ENCODE data around the gene CDC42BPB.

Gene CDC42BPB

DNA sequence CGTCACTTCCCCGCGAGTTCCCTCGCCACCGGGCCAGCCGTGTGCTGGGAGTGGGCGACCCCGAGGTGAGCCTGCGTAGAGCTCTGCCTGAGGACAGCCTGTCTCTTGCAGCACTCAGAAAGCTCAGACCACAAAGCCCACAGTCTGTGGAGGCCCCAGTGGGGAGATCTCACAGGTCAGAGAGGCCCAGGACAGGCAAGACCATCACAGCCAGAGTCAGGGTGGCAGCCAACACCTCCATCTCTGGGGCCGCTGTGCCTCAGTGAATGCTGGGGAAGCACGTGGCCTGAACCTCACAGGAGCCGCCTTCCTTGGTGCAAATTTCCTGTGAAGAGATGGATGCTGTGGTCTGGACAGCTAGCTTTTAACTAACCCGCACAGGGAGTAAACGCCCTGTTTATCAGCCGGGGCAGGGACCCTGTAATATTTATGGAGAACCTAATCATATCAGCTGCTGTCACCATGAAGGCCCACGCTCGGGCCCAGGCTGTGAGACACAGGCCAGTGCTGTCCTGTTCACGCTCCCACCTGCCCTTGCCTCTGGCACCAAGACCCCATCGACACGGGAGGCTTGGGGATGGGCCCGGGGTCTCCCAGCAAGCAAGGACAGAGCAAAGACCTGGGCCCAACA lies 56.9 kb downstream of the CDC42BPB start:
- in situ Hi-C loops (cut with HindIII; ENCODE audit: low sequenced_read_pairs) = no loop called here

DNA sequence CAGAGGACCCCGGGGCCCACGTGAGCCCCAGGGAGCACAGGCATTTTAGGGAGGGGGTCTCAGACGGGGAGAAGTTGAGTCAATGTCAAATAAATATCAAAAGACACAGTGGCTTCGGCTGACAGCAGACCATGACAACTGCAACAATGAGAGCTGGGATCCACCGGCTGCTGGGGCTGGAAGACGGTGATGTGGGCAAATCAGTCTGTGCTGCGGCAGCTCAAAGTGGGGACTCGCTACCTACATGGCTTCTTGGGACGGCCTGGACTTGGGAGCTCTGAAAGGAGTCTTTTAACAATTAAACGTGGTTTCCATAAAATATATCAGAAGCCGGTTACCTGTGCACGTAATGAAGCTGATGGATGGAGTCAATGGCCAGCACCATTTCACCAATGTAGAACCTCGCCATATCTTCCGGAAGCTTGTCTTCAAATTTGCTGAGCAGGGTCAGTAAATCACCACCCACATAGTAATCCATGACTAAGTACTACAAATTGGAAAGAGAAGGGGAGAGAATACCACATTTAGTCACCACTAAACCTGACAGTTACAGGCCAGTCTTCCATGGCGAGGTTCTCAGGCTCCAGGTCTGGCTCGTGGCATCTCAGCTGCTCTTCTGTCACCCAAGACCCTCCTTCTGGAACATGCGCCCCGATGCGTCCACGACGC lies 58.0 kb downstream of the CDC42BPB start:
- in situ Hi-C loops (cut with HindIII; ENCODE audit: low sequenced_read_pairs) = no loop called here

DNA sequence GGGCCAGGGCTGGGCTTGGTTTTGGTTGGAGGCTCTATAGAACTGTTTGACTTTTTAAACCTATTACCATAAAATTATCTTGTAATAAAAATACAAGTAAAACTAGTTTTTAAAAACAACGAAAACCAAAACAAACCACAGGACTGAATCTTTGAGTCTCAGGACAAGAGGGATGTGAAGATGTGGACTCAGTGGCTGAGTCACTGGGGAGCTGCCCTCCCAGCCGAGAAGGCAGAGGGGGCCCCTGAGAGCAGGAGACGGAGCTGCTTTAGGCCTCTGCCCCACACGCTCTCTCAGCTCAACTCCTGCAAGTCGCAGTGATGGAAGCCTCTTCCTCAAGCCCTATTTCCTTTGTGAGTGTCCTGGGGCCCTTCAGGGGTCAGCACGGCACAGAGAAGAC lies 59.0 kb downstream of the CDC42BPB start:
- in situ Hi-C loops (cut with HindIII; ENCODE audit: low sequenced_read_pairs) = no loop called here

DNA sequence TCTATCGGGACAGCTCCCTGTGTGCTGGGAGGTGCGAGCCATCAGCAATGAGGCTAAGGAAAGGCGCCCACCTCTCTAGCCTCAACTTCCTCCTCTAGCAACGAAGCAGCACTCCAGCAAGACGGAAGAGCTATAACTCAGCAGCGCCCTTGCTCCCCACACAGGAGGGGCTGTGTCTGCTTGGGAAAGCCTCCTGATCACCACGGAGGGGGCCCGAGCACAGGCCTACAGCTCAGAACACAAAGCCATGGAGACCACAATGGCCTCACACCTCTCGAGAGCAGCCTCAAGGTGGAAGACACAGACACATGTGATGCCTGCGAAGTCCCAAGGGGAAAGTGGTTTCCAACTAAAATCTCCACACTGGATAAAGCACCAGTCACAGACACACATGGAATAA lies 60.4 kb downstream of the CDC42BPB start:
- in situ Hi-C loops (cut with HindIII; ENCODE audit: low sequenced_read_pairs) = no loop called here

DNA sequence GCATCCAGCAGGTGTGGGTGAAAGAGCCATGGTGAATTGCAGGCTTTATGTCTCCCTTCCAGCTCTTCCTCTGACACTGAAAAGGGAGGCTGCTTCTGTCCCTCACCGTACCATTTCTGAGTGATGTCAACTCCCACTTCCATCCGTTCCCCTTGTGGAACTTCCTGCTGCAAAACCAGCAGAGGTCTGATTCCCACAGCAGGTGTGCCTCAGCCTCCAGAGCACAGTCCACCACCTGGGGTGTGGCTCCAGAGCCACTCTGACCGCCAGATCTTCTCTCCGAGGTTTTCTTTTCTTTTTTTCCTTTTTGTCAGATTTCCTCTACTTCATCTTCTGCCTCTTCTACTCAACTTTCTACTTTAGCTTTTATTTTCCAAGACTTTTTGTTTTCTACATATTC lies 62.7 kb downstream of the CDC42BPB start:
- in situ Hi-C loops (cut with HindIII; ENCODE audit: low sequenced_read_pairs) = no loop called here

DNA sequence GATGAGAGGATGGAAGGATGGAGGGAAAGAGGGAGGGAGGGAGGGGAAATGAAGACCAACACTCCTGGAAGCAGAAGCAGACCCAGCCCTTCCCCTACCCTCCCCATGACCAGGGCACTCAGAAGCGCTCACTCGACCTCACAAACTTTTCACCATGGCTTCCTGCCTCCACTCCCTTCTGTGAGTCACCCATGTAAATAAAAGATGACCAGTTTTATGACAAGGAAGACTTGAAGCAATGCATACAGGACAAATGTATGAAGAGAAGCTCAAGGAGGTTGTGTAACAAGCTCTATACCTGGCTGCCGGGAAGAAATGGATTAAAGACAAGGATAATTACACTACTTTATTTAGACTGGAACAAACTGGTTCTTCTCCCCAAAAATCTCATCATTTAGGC lies 63.8 kb downstream of the CDC42BPB start:
- in situ Hi-C loops (cut with HindIII; ENCODE audit: low sequenced_read_pairs) = no loop called here

DNA sequence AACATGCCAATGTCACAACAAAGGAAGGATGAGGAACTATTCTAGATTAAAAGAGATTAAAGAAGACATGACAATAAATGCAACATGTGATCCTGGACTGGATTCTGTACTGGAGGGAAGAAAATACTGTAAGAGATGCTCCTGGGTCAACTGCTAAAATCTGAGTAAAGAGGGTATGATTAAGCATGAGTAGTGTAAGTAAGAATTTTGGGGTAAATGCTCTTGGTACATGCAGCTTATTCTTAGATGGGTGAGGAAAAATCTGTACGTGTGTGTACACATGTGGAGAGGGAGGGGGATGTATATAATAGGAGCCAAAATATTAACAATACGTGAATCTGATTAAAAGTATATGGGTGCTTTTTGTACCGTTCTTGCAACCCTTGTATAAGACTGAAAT lies 66.0 kb downstream of the CDC42BPB start:
- in situ Hi-C loops (cut with HindIII; ENCODE audit: low sequenced_read_pairs) = no loop called here

DNA sequence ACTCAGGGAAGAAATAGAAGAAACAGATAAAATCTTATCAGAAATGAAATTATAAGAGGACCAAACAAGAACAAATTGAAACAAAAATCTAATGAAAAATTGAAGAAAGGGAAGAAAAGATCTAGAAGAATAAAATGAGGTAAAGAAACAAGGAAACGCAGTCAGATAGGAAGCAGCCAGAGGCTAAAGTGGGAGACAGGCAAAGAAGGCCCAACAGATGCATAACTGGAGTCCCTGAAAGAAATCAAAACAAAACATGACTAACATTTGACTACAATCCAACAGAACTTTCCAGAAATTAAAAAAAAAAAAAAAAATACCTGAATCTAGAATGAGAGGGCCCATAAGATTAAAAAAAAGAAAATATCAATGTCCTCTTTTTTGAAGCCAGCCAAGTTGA lies 69.3 kb downstream of the CDC42BPB start:
- in situ Hi-C loops (cut with HindIII; ENCODE audit: low sequenced_read_pairs) = loop anchor here (5.0 kb wide), 1 partner anchor 34 kb away; no protein-coding TSS in a partner anchor

DNA sequence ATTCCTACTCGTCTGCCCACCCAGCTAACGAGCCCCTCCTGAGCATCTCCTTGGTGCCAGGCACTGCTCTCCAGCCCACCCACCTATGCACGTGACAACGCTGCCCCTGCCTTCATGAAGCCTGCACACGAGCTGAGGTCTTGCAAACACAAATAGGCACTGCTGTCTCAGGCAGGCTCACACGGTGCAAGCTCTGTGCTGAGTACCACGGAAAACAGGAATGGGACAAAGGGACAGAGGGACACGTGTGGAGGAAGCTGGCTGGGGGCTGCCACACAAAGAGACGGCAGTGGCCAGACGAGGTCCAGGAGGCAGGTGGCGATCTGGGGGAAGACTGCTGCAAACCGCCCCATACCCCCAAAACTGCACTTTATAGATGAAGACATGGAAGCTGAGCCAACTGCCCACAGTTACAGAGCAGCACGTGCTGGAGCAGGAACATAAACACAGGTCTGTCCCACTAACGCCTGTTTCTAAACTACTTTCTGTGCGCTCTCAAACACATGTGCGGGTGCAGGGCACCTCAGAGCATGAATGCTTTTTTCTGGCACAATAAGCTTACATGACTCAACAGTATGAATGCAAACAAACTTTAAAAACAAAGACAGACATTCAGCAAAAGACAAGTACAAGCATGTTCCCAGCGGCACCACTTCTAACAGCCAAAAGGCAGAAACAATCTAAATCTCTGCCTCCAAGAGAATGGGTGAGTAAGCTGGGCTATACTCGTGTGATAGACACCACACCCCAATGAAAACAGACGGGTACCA lies 70.4 kb downstream of the CDC42BPB start:
- in situ Hi-C loops (cut with HindIII; ENCODE audit: low sequenced_read_pairs) = loop anchor here (5.0 kb wide), 1 partner anchor 35 kb away; no protein-coding TSS in a partner anchor

DNA sequence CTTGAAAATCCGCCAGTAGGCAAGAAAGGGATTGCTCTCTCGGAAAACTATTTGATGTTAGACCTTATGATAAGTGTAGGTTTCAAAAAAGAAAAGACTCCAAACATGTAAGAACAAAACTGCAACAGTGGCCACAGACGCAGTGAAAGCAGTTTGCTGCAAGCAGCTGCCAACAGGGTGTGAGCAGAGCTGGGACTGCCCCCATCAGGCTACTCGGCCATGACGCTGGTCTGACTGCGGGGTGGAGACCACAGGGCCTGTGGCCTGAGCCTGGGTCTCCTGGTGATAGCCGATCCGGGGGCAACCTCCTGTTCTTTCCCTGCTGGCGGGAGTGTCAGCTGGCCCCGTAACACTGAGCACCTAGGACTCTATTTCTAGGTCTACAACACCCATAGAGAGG lies 71.7 kb downstream of the CDC42BPB start:
- in situ Hi-C loops (cut with HindIII; ENCODE audit: low sequenced_read_pairs) = loop anchor here (5.0 kb wide), 1 partner anchor 37 kb away; no protein-coding TSS in a partner anchor

DNA sequence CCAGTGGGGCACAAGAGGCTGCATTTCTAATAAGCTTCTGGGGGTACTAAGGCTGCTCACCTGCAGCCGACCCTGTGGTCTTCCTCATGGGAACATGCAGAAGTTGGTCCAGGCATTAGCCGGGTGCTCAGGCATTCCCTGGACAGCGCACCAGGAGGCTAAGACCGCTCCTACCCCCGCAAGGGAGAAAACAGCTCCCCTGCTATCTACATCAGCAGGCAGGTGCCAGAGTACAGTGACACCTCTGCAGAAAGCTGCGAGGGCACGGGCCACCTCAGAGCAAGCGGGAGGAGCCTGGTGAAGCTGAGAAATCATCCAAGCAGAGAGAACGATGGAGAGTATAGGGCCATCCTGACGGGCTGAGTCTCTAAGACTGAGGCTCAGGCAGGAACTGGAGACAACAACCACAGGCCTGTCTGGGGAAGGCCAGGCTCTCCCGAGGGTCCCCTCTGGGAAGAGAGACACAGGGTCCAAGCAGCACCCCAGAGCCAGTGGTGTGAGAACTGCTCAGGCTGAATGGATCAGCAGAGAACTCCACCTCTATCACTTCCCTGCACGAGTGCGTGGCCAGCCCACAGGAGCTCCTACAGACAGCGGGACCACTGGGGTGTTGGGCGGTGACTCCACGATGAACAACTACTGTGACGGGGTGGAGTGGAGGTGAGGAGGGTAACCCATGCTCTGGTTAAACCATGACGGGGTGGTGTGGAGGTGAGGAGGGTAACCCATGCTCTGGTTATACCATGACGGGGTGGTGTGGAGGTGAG lies 72.8 kb downstream of the CDC42BPB start:
- in situ Hi-C loops (cut with HindIII; ENCODE audit: low sequenced_read_pairs) = loop anchor here (5.0 kb wide), 1 partner anchor 38 kb away; no protein-coding TSS in a partner anchor

DNA sequence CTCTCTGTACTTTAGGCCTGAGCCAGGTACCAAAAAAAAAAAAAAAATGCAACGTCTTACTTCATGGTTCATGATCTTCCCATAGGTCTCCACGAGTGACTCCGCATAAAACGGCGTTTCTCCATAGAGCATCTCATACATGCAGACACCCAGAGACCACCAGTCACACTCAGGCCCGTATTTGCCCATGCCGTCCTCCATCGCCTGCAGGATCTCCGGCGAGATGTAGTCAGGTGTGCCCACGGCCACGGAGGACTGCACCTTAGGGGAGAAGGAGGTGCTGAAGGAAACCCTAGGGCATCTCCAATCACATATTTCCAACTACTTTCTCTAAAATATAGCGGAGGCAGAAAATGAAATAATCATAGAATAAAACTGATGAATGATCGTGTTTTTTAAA lies 73.9 kb downstream of the CDC42BPB start:
- in situ Hi-C loops (cut with HindIII; ENCODE audit: low sequenced_read_pairs) = no loop called here

DNA sequence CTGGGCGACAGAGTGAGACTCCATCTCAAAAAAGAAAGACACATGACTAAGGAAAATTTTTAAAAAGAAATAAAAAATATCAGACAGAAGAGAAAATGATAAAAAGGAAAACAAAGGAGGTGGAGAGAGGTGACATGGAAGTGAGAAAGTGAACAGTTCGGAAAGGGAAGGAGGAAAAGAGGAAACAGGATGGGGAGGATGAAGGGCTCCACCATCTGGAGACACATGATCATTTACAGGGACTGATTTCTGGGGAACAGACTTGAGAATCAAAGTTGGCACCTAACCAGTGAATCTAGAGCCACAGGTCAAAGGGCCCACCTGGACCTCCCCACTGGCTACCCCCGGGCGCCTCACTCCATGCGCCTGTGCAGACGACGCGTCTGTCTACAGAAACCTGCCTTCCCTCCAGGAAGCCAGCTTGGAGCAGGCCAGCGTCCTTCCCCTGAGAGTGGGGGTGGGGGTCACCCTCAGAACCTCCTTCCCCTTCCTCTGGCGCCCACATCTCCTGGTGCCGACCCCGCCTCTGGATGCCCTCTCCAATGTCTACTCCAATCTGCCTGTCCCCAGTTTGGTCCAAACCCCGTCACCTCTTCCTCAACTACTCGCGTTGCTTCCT lies 74.4 kb downstream of the CDC42BPB start:
- in situ Hi-C loops (cut with HindIII; ENCODE audit: low sequenced_read_pairs) = no loop called here

DNA sequence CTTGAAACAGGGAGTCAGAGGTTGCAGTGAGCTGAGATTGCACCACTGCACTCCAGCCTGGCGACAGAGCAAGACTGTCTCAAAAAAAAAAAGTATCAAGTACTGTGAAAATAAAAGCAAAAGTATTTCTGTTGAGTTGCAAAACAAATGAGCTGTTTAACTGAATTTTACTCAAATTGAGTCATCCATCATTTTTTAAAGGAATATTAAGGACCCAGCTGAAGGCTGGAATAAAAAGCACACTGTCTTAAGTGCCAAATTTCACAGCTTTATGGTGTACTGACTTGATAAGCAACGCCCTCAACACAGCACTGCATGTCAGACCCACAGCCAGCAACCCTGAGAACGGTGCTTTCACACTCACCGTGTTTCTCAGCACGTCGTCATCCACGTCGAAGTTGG lies 76.9 kb downstream of the CDC42BPB start:
- in situ Hi-C loops (cut with HindIII; ENCODE audit: low sequenced_read_pairs) = no loop called here

DNA sequence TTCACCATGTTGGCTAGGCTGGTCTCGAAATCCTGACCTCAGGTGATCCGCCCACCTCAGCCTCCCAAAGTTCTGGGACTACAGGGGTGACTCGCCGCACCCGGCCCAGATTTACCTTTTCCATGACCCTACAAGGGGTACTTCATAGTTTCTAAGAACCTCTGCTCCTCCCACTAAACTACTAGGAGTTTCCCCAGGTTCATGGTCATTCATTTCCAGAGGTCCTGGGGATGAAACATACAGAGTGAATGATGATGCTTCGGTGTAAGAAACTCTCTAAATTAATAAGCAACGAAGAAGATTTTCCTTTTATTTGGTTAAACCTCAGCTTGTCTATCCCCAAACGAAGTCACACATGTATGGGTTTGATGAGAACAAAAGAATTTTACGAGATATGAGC lies 77.9 kb downstream of the CDC42BPB start:
- in situ Hi-C loops (cut with HindIII; ENCODE audit: low sequenced_read_pairs) = loop anchor here (5.0 kb wide), 1 partner anchor 37 kb away; no protein-coding TSS in a partner anchor

DNA sequence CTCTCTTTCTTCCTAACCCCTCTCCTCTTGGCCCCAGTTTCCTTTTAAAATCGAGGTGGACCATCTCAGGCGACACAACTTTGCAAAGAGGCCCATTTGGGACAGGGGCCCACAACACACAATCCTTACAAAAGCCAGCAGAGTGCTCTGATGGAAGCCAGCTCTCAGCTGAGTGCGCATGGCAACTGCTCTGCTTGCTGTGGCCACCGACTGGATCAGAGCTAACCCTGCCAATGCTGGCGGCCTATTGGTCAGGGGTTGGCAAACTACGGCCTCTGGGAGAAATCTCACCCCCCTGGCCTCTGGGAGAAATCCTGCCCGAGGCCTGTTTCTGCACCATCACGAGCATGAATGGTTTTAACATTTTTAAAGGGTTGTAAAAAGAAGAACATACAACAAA lies 79.9 kb downstream of the CDC42BPB start:
- in situ Hi-C loops (cut with HindIII; ENCODE audit: low sequenced_read_pairs) = loop anchor here (5.0 kb wide), 1 partner anchor 35 kb away; no protein-coding TSS in a partner anchor

DNA sequence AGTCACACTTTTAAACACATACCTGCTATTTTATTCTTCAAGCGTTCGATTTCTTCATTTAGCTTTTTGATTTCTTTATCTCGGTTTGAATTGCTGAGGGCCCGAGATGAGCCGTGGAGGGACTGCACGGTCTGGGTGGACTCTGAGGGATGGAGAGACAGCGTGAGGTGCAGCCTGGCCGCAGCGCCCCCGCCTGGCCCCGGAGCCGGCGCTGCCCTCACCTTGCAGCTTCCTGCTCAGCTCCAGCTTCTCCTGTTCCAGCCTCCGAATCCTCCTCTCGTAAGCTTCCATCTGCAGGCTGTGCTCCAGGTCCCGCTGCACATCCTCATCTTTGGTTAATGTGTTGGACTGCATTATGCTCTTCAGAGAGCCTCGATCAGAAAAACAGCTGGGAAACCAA lies 81.7 kb downstream of the CDC42BPB start:
- in situ Hi-C loops (cut with HindIII; ENCODE audit: low sequenced_read_pairs) = loop anchor here (5.0 kb wide), 1 partner anchor 33 kb away; no protein-coding TSS in a partner anchor

DNA sequence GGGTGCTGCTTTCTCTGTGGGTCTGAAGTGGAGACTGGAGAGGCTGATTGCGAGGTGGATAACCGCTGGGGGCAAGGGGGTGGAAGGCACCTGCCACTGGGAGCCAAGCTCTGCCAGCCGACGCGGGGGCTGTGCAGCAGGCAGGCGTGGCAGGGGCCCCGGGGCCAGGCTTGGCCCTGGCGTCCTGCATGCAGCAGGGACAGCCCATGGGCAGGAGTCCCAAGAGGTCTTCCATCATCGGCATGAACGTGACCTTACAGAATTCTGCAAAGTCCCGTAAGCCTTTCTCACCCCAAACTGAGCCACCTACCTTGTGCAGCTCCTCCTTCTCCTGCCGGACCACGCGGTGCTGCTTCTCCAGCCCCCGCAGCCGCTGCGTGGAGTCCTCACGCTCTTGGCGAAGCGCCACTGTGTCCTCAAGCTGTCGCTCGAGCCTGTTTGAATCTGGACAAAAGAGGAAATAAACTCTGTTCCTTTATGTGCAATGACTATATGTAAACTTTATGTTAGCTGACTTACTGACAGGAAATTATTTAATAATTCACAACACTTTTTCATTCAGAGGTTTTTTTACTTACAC lies 83.6 kb downstream of the CDC42BPB start:
- in situ Hi-C loops (cut with HindIII; ENCODE audit: low sequenced_read_pairs) = no loop called here

DNA sequence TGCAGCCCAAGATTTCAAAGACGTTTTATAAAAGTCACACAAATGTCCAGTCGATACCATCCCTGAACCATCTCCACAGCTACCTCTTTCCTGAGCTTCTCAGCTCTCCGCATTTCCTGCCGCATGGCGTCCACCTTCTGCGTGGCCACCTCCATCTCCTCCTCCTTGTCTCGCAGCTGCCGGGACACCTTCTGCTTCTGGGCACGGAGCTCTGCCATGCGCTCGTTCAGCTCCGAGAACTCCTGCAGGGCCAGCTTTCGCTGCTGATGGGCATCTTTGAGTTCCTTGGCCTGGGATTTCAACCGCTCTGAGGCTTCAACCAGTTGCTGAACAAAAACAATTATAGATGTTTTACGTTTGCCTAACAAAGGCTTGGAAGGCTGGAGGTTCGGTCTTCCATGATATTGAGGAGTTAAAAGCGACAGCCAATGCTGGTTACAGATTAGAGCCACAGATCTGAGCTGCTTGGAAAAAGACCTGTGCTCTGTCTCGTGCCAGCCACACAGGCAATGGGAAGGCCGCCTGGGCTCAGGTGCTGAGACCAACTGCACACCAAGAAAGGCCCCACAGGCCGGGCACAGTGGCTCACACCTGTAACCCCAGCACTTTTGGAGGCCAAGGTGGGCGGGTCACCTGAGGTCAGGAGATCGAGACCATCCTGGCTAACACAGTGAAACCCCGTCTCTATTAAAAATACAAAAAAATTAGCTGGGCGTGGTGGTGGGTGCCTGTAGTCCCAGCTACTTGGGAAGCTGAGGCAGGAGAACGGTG lies 85.3 kb downstream of the CDC42BPB start:
- in situ Hi-C loops (cut with HindIII; ENCODE audit: low sequenced_read_pairs) = no loop called here
